SKM-1 treated with dmso at 0.1 percent for 144 hours (cell line): ENCODE data around the gene ADGRD2.
A peak's percentile ranks its signal among the peaks of the same experiment; 100 is the strongest.

Source experiments
- DNase-seq: peaks from one replicate; lab custom pipeline; 2025; ENCODE audit not compliant: unreplicated experiment; lab: John Stamatoyannopoulos, UW

The ADGRD2 gene

DNA sequence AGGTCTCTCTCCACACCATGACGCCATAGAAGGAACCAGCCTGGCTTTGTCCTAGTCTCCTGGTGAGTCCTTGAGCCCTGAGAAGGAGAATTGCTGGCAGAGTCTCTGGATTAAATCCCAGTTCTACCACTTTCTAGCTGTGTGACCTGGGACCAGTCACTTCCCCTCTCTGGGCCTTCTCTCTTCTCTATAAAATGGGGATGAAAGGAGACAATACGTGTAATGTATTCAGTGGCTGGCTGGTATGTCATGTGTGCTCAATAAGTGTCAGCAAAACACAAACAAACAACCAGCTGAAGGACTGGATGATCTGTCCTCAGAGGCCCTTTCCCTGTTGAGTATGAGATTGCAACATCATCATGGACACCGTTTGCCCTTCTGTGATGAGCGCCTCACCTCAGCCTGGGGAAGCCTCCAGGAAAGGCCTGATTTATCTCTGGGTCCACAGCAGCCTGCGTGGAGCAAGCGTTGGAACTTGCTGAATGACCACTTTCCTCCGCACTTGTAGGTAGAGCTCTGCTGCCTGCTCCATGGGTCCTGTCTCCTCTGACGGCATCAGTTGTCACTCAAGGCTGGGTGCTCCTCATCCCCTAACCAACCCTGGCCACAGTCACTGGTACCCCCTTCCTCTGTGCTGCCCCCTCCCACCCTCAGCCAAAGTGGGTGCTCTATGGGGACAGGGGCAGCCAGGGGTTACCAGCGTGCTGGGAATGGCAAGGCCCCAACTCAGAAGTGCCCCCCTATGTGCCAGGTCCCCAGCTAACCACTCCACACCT, 60.6 kb downstream of the ADGRD2 start:
- no peak for DNase-seq

DNA sequence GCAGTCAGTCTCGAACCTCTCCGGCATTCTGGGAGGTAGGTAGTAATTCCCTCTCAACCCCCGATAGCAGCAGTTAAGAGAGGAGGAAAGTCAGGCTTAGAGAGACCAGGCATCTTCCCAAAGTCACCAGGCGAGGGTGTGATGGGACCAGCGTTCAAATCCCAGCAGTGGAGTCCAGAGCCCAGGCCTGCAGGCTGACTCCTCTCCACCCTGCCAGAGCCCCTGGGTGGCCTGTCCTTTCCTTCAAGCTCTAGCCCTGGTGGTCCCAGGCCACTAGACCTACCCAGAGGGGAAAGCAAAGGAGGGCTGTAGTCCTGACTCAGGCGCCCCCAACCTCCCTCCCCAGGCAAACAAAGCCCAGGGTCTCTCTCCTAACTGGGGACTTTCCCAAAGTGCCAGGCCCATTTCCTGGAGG, 61.2 kb downstream of the ADGRD2 start:
- no peak for DNase-seq

DNA sequence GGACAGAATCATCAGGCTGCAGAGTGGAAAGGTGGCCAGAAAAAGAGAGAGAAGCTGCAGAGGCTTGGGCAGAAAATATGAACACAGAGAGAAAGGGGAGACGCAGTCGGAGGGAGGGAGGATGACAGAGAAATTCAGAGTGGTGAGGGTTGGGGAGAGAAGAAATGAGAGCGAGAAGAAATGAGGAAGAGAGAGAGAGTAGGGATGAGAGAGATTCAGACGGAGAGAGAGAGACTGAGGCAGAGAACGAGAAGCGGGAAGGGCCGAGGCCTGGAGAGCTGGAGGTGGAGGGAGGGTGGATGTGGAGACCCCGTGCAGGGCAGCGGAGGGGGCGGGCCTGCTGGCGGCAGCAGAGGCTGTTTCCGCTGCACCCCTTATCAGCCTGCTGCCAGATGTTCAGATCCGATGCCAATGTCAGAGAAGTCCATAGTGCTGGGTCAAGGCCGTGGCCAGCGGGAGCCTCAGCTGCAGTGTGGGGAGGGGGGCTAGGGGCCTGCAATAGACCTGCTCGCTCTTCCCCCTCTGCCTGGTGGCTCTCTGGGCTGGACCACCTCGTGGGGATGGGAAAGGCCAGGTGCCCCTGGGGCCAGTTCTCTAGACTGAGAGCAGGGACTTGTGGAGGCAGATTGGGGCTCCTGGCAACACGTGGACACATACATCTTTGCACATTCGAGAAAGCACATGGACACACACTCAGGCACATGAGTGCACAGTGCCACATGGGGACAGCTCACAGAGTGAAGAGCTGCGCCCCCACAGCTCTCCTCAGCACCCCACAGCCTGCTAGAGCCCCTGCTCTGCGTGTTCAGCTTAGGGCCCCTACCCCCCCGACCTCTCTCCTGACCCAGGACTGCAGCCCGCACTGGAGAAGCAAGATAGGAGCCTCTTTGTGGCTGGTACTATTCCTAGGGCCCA, 61.9 kb downstream of the ADGRD2 start:
- DNase-seq = no peak

DNA sequence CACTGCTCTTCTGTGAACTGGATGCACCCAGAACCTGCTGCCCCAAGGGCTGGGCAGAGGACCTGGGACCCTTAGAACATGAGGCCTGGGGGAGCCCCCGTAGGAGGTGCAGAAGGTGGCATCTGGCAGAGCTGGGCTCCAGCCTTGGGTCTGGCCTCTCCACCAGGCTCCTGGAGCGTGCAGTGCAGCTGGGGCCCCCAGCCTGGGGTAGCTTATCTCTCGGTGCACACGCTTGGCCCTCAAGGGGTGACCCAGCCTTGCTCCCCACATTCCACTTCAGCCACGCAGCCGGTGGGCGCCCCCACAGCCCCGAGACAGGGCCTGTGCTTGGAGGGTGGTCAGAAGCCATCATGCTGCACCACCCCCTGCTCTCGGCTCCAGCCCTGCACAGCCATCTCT, 62.6 kb downstream of the ADGRD2 start:
- DNase-seq = no peak

DNA sequence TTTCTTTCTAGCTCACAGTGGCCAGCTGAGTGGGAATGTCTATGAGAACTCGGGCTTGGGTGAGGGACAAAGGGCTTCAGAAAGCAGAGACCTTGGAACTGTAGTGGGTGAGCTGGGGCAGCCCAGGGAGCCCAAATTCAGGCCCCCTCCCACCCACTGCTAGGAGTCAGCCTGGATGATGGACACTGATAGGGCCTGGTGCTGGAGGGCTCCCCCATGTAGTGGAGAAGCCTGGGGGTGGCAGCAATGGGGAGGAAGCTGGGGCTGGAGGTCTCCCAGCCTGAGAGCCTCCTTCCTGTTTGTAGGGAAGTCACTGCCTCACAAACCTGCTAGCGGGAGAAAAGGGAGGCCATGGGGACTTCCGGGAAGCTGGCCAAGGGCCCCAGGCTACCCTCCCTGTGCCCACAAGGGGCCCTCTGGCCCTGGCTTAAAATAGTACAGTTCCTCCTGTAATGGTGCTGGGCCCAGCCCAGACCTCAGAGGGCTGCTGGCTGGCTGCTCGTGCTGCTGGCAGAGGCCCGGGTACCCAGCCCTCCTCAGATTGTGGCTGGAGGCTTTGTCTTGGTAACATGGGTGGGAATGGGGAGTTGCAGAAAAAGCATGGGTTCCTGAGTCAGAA, 63.2 kb downstream of the ADGRD2 start:
- peak; percentile 64 for DNase-seq

DNA sequence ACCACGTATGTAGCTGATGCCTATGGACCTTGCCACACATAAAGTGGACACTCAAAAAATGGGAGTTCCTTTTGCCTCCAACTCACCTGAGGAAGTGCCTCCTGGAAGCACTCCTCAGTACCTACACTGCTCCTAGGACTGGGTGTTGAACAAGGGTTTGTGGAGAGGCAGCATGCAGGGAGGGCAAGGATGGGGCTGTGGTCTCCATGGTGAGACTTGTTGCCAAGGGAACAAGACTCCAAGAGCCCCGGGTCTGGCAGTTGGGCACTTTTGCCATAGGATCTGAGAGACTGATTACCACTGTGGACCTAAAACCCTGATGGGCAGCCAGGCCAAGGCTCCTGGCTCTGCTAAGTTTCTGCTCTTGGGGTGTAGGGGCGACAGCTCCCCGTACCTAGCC, 63.9 kb downstream of the ADGRD2 start:
- no peak for DNase-seq

DNA sequence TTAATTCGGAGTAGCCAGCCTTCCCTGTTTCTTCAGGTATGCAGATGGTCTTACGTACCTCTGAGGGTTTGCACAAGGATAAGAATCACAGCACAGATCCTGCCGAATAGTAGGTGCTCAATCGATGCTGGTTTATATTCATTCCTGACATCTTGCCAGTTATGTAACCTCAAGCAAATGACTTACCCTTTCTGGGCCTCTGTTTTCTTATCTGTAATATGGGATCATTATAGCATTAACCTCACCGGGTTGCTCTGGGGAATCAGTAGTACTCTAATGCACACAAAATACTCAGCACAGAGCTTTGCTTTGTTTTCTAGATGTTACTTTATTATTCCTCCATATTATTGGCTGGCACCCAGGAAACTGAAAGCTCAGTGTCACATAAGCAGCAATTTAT, 64.6 kb downstream of the ADGRD2 start:
- no peak for DNase-seq

DNA sequence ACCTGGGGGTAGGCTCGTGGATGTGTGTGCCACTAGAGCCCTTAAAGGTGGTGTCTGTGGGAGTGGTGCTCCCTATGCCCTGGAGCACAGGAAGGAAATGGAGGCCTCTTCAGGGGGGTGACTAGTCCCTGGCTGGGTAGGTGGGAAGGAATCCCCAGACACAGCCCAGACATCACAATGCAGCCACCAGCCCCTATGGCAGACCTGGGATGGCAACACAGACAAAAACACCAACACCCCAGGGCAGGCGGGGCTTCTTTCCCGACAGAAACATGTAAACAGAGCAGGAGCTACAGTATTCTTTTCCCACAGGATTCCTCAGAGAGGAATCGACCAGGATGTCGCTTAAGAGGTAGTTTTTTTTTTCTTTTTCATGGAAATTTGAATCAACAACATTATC, 67.3 kb downstream of the ADGRD2 start:
- DNase-seq = no peak

DNA sequence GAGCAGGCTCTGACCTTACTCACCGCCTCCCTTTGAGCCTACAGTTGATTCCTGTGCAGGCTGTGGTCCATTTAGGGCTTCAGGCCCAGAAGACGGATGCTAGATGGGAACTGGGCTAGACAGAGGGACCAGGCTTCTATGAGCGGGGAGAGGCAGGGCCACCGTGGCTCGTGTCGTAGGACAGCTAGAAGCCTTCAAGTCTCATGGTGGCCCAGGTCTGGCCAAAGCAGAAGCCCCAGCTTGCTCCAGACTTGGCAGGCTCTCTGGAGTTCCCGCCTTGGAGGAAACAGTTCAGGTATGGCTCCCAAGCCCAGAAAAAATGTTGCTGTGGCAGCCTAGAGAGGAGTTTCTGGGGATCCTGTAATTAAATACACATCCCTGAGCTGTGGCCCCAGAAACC, 67.9 kb downstream of the ADGRD2 start:
- no peak for DNase-seq

DNA sequence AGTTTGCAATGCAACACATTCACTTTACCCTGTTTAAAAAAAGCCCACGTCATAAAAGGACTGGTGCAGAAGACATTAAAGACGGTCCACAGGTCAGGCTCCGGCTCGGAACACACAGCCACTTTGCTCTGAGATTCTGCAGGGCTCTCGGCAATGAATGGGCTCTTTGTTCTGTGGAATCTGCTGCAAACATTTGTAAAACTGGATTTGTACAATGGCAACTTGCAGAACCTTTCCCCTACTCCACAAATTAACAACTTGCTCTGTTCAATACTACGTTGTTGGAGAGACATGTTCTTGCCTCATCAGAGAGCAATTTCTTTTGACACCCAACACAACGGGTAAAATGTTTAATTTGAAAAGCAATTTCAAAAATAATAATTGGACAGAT, 70.0 kb downstream of the ADGRD2 start:
- no peak for DNase-seq

DNA sequence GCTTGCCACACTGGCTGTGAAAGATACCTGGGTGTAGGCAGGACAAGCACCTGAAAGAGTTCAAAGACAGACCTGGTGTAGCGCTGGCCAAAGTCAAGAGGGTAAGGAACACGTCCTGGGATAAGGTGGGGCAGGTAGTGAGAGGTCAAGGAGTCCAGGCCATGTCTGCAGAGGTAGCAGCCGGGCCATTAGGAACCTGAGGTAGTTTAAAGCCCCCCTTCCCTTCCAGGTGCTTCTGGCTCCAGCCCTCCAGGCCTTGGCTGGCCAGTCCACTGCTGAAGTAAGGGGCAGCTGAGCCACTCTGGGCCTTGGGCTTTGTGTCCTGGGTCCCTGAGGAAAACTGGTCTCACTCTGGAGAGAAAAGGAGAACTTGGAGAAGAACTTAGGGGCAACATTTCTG, 70.9 kb downstream of the ADGRD2 start:
- DNase-seq = no peak

DNA sequence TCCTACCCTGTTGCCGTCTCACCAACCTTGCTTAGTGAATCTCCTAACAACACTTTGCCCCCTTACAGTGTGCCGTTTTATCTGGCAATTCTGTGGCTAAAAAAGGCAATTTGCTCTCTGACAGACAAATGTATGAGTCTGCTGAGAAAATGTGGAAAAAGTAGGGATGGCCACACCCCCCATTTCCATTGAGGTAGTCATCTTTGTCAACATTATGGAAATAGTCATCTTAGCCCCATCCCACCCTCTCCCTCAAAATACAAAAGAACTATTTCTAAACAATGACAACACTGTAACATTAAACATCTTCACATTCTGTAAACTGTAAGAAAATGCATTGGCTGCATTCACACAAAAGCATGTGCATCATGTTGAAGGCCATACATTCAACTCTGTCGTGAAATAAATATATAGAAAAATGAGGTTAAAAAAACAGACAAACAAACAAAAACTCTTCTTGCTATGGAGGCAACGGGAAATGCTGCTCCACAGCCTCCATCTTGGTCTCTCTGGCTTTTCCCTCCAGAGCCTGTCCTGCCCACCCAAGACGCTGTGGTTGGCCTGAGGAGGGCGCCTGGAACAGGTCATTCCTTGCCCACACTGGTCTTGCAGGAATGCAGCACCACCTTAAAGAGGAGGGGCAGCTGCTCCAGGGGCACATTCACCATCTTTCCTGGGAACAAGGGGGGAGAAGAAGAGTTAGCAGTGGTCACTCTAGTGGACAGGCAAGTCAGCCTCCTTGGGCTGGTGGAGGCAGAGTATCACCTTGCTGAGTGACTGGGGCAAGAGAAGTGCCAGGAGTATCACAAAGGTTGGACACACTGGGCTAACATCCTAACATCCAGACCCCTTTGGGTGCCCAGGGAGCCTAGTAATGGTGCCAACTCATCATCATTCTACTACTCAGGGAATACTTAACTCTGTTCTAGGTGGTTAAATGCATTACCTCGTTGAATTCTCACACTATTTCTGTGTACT, 72.2 kb downstream of the ADGRD2 start:
- DNase-seq = no peak

DNA sequence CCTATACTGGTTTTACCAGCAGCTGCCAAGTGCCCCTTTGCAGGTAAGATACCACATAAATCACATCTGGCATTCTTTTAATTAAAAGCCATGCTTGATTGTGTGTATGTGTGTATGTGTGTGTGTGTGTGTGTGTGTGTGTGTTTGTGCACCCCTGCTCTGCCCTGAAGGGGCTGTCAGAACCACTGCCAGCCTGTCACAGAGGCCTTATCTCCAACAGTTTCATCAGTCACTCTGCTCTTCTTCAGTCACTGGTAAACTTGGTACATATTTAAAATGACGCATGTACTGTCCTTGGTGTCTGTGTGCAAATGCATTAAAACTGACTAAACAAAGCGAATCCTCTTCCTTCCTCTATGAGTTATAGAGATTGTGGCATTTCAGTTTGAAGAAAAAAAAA, 75.9 kb downstream of the ADGRD2 start:
- DNase-seq = no peak

DNA sequence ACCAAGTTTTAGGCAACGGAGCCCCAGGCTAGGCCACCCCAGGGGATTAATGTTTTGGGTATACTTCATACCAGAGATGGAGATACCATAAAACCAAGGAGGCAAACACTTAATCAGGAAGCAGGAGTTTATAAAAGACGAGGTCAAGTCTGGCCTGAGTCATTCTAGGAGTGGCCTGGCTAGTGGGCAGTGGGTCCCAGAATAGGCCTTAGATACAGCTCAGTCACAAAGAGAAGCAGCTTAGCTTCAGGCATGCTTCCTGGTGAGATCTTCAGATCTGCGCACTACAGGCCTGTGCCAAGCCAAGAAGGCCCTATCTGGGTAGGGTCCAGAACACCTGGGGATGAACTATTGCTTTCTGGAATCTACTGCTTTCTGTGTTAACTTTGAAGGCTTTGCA, 77.5 kb downstream of the ADGRD2 start:
- no peak for DNase-seq
